DMS53 treated with DMSO at 0.1 percent for 48 hours (cell line): ENCODE data around the gene CAPZA1.

ENCODE experiments used
- DNase-seq: peaks from one replicate; lab custom pipeline; 2025; ENCODE audit not compliant: unreplicated experiment; lab: John Stamatoyannopoulos, UW

Gene CAPZA1

GRCh38 chr1:112699425-112700144 lies 80.0 kb downstream of the CAPZA1 start:
- no peak for DNase-seq

GRCh38 chr1:112700290-112701226 lies 80.9 kb downstream of the CAPZA1 start:
- DNase-seq = peak; percentile 4

DNA sequence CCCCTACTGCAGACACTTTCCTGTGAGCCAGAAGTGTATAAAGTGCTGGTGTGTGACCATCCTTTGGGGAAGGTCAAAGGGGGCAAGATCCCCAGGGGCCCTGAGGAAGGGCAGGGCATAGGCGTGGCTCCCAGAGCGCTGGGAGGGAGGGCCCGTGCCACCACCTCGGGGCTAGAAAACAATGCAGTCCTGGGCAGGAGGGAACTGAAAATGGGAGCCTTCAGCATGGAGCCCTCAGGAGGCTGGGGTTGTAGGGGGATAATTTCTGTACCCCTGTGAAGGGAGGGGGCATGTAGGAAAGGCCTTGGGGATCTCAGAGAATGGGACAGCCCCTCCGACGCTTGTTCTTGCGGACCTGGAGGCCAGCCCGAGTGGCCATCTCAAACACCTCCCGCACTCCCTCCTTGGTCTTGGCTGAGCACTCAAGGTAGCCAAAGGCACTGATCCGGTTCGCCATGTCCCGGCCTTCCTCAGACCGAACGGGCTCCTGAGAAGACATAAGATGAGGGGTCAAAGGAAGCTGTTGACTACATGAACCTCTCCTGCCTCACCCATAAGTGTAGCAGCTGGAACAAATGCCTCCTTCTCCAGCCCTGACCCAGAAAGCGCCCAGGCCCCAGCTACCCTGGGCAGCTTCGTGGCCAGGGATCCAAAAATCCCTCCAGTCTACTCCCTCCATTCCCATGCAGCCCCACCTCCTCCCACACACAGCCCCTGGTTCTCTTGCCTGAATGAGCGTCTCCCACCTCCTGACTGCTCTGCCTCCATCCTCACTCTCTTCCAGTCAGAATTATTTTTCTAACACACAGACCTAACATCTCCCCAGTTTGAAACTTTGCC lies 81.8 kb downstream of the CAPZA1 start:
- no peak for DNase-seq

DNA sequence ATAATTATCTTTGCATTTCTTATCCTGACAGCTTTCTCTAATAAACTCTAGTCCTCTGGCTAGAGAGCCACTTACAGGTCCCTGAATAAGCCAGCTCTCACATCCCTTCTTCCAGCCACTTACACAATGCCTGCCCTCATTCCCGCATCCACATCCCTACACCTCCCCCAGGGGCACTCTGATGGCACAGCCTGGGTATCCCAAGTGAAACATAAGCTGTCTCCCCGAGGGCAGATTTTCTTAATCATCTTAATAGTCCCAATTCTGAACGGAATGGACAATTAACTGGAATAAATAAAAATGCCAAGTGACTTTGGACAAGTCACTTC lies 82.4 kb downstream of the CAPZA1 start:
- no peak for DNase-seq

GRCh38 chr1:112702420-112703261 lies 83.0 kb downstream of the CAPZA1 start:
- no peak for DNase-seq

DNA sequence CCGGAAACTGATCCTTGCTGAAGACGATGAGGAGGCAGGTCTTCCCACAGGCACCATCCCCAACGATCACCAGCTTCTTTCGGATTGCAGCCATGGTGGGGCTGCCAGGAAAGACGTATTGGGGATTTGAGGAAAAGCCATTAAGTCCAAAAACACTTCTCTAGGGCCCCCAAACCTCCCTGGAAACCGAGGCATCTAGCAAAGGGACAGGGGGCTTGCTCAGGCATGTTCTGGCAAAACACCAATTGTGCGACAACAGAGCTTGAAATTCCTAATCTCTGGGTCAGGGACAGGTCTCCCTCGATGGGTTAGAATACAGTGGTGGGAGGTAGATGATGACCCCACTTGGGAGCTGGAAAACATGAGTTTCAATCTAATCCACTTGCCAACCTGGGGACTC lies 84.1 kb downstream of the CAPZA1 start:
- no peak for DNase-seq

DNA sequence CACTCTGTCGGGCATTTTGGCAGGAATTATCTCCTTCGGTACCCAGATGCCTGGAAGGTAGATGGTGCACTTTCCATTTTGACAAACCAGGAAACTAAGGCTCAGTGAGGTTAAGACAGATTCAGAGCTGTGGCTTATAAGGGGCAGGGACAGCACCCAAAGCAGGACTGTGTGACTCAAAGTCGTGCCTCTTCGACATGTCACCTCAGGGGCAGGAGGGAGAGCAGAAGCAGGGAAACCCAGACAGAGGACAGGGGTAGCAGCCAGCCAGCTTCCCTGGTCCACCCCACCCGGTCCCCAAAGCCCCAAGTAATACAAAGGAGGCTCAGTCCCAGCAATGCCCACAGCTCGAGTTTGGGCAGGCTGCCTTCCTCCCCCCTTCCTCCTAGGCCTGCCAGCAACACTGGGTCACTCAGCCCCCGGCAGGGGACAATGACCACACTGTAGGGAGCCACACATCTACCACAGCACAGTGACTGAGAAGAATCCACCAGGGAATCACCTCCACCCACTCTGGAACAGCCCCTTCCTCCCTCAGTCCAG lies 84.8 kb downstream of the CAPZA1 start:
- no peak for DNase-seq

DNA sequence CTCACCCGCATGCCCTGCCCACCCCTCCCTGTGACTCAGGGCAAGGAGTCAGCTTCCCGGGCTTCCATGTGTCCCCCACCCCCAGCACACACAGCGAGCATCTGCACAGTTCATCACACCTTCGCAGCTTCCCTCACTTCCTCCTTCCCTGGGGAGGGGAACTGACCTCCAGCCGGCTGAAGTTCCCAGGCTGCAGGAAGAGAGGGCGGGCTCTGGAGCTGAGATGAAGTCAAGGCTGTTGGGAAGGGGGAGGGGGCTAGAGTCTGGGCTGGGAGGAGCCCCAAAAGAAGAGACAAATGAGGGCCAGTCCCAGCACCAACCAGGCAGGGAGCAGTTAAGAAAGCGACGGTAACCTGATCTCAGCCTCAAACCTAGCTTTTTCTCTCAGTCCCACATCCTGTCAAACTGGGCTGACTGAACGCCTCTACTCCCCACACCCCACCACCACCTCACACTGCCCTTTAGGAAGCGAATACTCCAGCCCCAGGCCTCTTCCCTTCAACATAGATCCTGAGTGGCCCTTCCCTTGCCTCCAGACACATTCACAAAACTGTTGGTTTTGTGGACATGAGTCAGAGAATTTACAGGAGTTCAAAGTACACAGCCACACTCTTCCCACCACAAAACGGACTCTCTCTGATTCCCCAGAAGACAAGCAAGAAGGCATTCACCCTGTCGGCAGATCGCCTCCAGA lies 85.4 kb downstream of the CAPZA1 start:
- peak; percentile 70 for DNase-seq

DNA sequence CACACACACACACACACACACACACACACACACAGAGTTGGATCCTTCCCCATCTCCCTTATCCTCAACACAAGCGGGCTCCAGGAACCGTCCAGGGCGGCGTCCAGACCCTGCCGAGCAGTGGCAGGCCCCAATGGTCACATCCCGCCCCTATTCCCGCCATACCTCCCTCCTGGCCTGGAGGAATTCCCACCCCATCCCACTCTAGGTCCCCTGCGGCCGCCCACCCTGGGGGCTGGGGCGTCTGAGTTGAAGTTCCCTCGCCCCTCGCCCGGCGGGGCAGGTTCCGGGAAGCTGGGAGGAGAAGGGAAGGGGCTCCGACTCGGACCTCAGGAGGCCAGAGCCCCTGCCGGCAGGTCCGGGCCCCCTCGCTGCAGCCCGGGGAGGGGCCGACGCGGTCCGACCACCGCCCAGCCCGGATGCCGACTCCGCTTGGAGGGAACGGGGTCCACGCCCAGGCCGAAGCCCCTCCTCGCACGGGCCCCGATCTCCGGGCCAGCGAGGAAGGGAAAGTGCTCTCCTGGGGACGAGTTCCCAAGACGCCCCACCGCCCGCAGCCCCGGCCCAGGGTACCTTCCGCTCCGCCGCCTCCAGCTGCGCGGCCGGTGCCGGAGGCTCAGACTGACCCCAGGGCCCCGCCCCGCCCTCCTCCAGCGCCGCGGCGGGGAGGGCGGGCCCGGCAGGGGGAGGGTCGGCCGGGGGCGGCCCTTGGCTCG lies 87.0 kb downstream of the CAPZA1 start, which contains the start of gene RHOC:
TSS of gene RHOC (minus strand) at position 623 of the 716 bp plus-strand sequence. CDS start 3,328 bp downstream, outside the sequence.
- DNase-seq = peak; percentile 32

- DNase-seq = peak; percentile 64
Measured at GRCh38 chr1:112707221-112708001, 87.8 kb downstream of the CAPZA1 start.

GRCh38 chr1:112708002-112708448 lies 88.4 kb downstream of the CAPZA1 start:
- DNase-seq = no peak

DNA sequence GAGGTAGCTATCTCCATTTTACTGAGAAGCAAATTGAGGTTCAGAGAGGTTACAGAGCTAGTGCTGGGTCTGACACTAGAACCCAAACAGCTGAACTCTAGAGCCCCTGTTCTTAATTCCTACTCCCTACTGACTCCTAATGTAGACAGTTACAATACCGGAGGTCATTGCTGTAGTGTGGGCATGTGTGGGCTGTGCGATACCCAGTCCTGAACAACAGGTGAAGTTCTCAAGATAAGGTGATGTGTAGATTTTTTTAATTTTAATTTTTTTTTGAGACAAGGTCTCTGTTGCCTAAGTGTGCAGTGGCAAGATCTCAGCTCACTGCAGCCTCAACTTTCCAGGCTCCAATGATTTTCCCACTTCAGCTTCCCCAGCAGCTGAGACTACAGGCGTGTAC lies 88.9 kb downstream of the CAPZA1 start:
- no peak for DNase-seq

- no peak for DNase-seq
Measured at GRCh38 chr1:112710159-112710558, 90.5 kb downstream of the CAPZA1 start.

GRCh38 chr1:112710586-112710985 lies 91.0 kb downstream of the CAPZA1 start:
- DNase-seq = no peak

DNA sequence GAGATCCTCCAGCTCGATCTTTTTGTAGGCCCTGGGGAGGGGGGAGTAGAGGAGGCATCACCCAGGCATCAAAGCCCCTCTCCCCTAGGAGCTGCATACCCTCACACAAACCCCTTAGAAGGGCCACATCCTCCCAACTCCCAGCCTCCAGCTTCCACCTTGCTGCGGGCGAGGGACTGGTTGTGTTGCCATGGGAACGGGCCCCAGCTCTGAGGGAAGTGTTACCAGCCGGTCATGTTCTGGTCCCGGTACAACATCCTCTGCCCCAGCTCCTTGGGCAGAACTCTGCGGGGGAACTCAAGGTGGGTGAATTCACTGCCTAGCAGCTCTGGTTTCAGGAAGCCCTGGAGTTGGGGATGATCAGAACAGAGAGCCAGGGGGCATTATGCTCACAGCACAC lies 91.4 kb downstream of the CAPZA1 start:
- DNase-seq = no peak

DNA sequence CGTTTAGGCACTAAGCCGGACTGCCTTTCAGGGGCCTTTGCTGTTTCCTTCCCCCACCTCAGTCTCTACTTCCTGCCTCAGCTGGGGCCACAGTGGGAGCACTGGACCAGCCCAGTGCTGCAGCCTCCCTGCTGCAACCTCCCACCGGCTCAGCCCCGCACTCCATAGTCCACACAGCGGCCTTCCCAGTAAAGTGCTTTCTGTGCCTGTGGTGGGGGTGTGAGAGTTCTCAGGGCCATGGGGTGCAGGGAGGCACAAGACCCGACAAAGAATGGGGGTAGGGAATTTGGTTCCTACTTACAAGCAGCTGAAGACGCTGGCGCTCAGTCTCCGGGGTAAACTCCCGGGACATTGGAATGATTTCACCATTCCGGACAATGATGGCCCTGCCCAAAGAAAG lies 92.0 kb downstream of the CAPZA1 start:
- DNase-seq = no peak

DNA sequence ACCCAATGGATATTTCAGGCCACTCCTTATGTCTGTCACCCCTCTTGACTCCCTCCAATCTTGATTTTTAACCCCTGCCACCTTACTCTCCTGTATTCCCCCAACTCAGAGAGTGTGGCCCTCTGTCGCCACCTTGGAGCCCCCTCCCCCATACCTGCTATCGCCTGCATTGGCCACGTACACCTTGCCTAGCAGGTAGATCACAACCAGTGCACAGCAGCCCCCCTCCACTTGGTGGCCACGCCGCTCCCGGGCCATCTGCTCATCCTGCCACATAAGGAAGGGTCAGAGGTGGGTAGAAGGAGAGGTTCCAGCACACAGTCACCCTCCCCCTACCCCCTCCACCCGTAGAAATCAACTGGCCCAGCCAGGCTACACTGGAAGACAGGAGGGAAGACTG lies 92.6 kb downstream of the CAPZA1 start:
- no peak for DNase-seq

DNA sequence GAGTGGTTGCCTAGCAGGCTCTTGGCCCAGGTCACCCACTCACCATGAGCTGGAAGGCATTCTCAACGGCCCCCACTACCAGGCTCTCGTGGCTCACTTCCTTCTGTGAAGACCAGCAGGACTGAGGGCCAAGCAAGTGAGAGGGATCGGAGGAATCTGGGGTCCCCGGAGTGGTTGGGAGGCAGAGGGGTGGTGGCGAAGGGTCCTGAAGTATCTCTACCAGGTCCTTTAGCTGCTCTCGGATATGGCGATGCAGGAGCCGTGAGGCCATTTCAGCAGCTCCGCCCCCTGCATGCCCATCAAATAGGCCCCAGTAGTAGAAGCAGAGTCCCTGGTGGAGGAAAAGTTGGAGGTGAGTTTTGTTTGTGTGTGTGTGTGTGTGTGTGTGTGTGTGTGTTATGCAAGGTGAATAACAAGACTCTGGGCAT lies 93.1 kb downstream of the CAPZA1 start:
- no peak for DNase-seq
